Endothelial cell of umbilical vein (primary cell): Measurements from ENCODE around the gene HSD17B2. TPM values are rescaled to one million over a fixed set of nuclear protein-coding genes. Genes with fewer than 3 reads are reported as not detected.

Experiments
- BruUV-seq: library from RNA; stranded (reverse); fragments of 400-500 nt; replicated peaks from 2 replicates; lab custom pipeline; 2021; lab: Mats Ljungman, UMichigan
- CTCF ChIA-PET: fragments of 300-600, 350-600 bp; sonication (Branson Sonifier 250); formaldehyde crosslinking; loops from one replicate; lab custom pipeline; 2021; ENCODE audit warnings: antibody characterized with exemption, inconsistent platforms; lab: Charles Lee
- POLR2A ChIA-PET: fragments of 300-600, 350-600 bp; sonication (Branson Sonifier 250); formaldehyde crosslinking; loops from one replicate; lab custom pipeline; 2021; ENCODE audit warnings: antibody characterized with exemption, inconsistent platforms; lab: Charles Lee
- DNase-seq: peaks from one replicate; pipeline ENCODE4 v3.0.0-alpha.2; 2011; ENCODE audit warnings: low read depth, low spot score
- FAIRE-seq: peaks from 2 replicates; lab custom pipeline; 2011; peaks lifted over from hg19 to GRCh38; lab: Jason Lieb, UNC
- H2AFZ ChIP-seq: 2 replicates; pipeline ENCODE4 v1.6.0; 2012; ENCODE audit warnings: low read depth, low read length, control low read depth, inconsistent platforms
- H3K27ac ChIP-seq: 2 replicates; pipeline ENCODE4 v1.5.1; 2011; ENCODE audit warnings: low read depth, mild to moderate bottlenecking, control low read depth, low read length, moderate library complexity; ENCODE audit not compliant: insufficient read depth
- H3K27me3 ChIP-seq, 2 experiments: 2 replicates each; pipeline versions ENCODE4 v1.6.0 to v1.6.1; 2011; ENCODE audit warnings: low read length in 2 of 2, mixed read lengths in 1 of 2; ENCODE audit not compliant: control insufficient read depth in 2 of 2, insufficient read depth in 2 of 2
- H3K36me3 ChIP-seq, 2 experiments: 2 replicates in 1 of 2; 3 replicates in 1 of 2; pipeline ENCODE4 v1.5.1; 2011; ENCODE audit warnings: low read length in 2 of 2, mild to moderate bottlenecking in 1 of 2, moderate library complexity in 1 of 2; ENCODE audit not compliant: control insufficient read depth in 2 of 2, insufficient read depth in 2 of 2; ENCODE audit errors: extremely low read depth in 1 of 2
- H3K4me1 ChIP-seq: 3 replicates; pipeline ENCODE4 v1.5.1; 2011; ENCODE audit warnings: mild to moderate bottlenecking, low read length; ENCODE audit not compliant: control insufficient read depth, insufficient read depth; ENCODE audit errors: extremely low read depth
- H3K4me2 ChIP-seq: 2 replicates; pipeline ENCODE4 v1.6.1; 2011; ENCODE audit warnings: low read length, control low read depth, mixed read lengths; ENCODE audit not compliant: insufficient read depth
- H3K4me3 ChIP-seq, 3 experiments: fragments of 200-600 bp in 1 of 3; sonication (generic), shearing (Covaris generic) in 1 of 3; replicated peaks in 1 of 3; 2 replicates each; pipeline ENCODE4 v1.5.1; 2011 to 2016; ENCODE audit warnings: control low read depth in 3 of 3, low read length in 3 of 3, mild to moderate bottlenecking in 2 of 3, inconsistent platforms in 1 of 3, low read depth in 1 of 3, moderate library complexity in 1 of 3; ENCODE audit not compliant: insufficient read depth in 1 of 3
- H3K79me2 ChIP-seq: 2 replicates; pipeline ENCODE4 v1.6.0; 2012; ENCODE audit warnings: low read length, inconsistent platforms; ENCODE audit not compliant: control insufficient read depth, insufficient read depth
- H3K9ac ChIP-seq: replicated peaks from 2 replicates; pipeline ENCODE3; 2011; ENCODE audit warnings: low read length, control low read depth; ENCODE audit not compliant: insufficient read depth; ENCODE audit errors: extremely low read depth
- H3K9me1 ChIP-seq: replicated peaks from 3 replicates; pipeline ENCODE4 v1.6.0; 2011; ENCODE audit warnings: mild to moderate bottlenecking, low read length; ENCODE audit not compliant: control insufficient read depth, insufficient read depth; ENCODE audit errors: extremely low read depth
- H3K9me3 ChIP-seq: replicated peaks from 2 replicates; pipeline ENCODE4 v1.5.1; 2012; ENCODE audit warnings: low read length, inconsistent platforms; ENCODE audit not compliant: control insufficient read depth, insufficient read depth
- H4K20me1 ChIP-seq: replicated peaks from 2 replicates; pipeline ENCODE3; 2011; ENCODE audit warnings: mild to moderate bottlenecking, low read length; ENCODE audit not compliant: control insufficient read depth, insufficient read depth; ENCODE audit errors: extremely low read depth
- EZH2 ChIP-seq: IDR thresholded peaks from 2 replicates; pipeline ENCODE4 v1.6.1; 2012; ENCODE audit warnings: borderline replicate concordance, low read depth, mild to moderate bottlenecking, moderate library complexity, low read length, inconsistent platforms; ENCODE audit not compliant: severe bottlenecking
- FOS ChIP-seq: IDR thresholded peaks from 2 replicates; pipeline ENCODE4 v1.6.1; 2011; ENCODE audit warnings: mild to moderate bottlenecking, low read length, moderate library complexity, borderline replicate concordance; ENCODE audit not compliant: insufficient read depth
- GATA2 ChIP-seq: IDR thresholded peaks from 2 replicates; pipeline ENCODE4 v1.7.0; 2011; ENCODE audit warnings: low read depth, mild to moderate bottlenecking, moderate library complexity, mixed read lengths, low read length; ENCODE audit not compliant: insufficient read length, insufficient read depth
- JUN ChIP-seq: IDR thresholded peaks from 2 replicates; pipeline ENCODE4 v1.6.1; 2011; ENCODE audit warnings: borderline replicate concordance, low read depth; ENCODE audit not compliant: insufficient read length, insufficient read depth
- MYC ChIP-seq: IDR thresholded peaks from one replicate; pipeline ENCODE4 v1.6.1; 2011; ENCODE audit warnings: mild to moderate bottlenecking, low read depth, low read length
- POLR2A ChIP-seq: IDR thresholded peaks from 2 replicates; pipeline ENCODE4 v1.6.1; 2012; ENCODE audit warnings: low read depth, mild to moderate bottlenecking, control low read depth, low read length
- POLR2AphosphoS5 ChIP-seq: IDR thresholded peaks from 2 replicates; pipeline ENCODE4 v1.6.1; 2012; ENCODE audit warnings: low read depth, mild to moderate bottlenecking, control low read depth, low read length, moderate library complexity; ENCODE audit not compliant: insufficient read depth
- dilution Hi-C: fragments of 300-500 bp; cut with MboI; formaldehyde crosslinking; loops from one replicate; pipeline ENCODE4 v1.15.0; 2019; ENCODE audit warnings: low sequenced_read_pairs; ENCODE audit not compliant: extremely low pct_ligation_motif_present
- intact Hi-C: fragments of 100-400 bp; cut with micrococcal nuclease; formaldehyde crosslinking; loops from one replicate; pipeline ENCODE4 v1.10.0; 2022
- polyA plus RNA-seq, 4 experiments: library from polyadenylated mRNA; depleted of rRNA in 3 of 4; stranded (reverse) in 3 of 4; unstranded in 1 of 4; fragments of >200 nt; gene quantifications; 2 replicates each; pipeline versions ENCODE4 v1.2.1 to v1.2.3, GENCODE V29; 2011 to 2012; ENCODE audit warnings: missing spikeins in 1 of 4
- total RNA-seq: library from RNA; stranded (reverse); gene quantifications from 2 replicates; pipeline ENCODE4 v1.2.3, GENCODE V29; 2021
- TF ChIP-seq, protein P1 (sequence below): IDR thresholded peaks from 2 replicates; pipeline ENCODE4 v1.6.1; 2011; ENCODE audit not compliant: insufficient read depth, insufficient read length
- TF ChIP-seq, protein P2 (sequence below), 2 donors: IDR thresholded peaks; 1 replicate in 1 of 2; 2 replicates in 1 of 2; pipeline ENCODE4 v1.5.1; 2011; ENCODE audit warnings: low read length in 2 of 2, mild to moderate bottlenecking in 2 of 2, moderate library complexity in 2 of 2, control low read depth in 1 of 2, inconsistent platforms in 1 of 2, low read depth in 1 of 2; ENCODE audit not compliant: insufficient read depth in 1 of 2; ENCODE audit errors: extremely low read depth in 1 of 2

Gene HSD17B2
- total and polyA plus RNA-seq, 2 donors (not counting 3 experiments of a cell fraction or from before 2014, with no cell fraction given), result 1.2 to 4.5 TPM

DNA sequence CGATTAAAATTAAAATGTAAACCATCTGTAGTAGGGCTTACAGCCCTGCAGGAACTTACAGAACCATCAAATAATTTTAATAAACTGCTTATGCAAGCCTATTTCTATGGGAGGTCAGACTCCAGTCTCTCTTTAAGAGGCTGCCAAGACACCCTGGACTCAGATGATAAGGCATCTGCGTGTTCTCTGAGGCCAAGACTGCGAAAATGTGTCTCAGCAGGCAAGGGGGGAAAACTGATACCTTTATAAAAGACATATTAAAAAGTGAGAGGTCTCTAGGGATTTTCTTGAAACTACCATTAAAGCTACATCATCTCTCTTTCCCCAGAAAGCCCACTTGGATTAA is 102.7 kb downstream of the HSD17B2 start:
- no peak for TF ChIP-seq POLR2AphosphoS5
- TF ChIP-seq, protein P1, sequence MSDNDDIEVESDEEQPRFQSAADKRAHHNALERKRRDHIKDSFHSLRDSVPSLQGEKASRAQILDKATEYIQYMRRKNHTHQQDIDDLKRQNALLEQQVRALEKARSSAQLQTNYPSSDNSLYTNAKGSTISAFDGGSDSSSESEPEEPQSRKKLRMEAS, result no peak
- TF ChIP-seq JUN, result no peak
- TF ChIP-seq EZH2, result no peak
- no peak for TF ChIP-seq GATA2
- TF ChIP-seq, protein P2, sequence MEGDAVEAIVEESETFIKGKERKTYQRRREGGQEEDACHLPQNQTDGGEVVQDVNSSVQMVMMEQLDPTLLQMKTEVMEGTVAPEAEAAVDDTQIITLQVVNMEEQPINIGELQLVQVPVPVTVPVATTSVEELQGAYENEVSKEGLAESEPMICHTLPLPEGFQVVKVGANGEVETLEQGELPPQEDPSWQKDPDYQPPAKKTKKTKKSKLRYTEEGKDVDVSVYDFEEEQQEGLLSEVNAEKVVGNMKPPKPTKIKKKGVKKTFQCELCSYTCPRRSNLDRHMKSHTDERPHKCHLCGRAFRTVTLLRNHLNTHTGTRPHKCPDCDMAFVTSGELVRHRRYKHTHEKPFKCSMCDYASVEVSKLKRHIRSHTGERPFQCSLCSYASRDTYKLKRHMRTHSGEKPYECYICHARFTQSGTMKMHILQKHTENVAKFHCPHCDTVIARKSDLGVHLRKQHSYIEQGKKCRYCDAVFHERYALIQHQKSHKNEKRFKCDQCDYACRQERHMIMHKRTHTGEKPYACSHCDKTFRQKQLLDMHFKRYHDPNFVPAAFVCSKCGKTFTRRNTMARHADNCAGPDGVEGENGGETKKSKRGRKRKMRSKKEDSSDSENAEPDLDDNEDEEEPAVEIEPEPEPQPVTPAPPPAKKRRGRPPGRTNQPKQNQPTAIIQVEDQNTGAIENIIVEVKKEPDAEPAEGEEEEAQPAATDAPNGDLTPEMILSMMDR (IDR thresholded peaks at IDR 0.05; ENCODE audit: extremely low read depth in 1 of 2, insufficient read depth in 1 of 2, low read depth in 1 of 2, low read length in 2 of 2), result no peak
- TF ChIP-seq POLR2A, result no peak
- TF ChIP-seq MYC, result no peak
- TF ChIP-seq FOS, result no peak
- intact Hi-C loops (no loop called here), dilution Hi-C loops (no loop called here)
- no peak for DNase-seq
- POLR2A ChIA-PET, result no interaction called here
- no peaks in the 10 kb centered on the region for H3K9me1 ChIP-seq
- peaks cover 3% of the 10 kb centered on the region for H3K4me1 ChIP-seq
- CTCF ChIA-PET, result interaction anchor here (0.7 kb wide), 2 partner anchors 76 to 92 kb away, joined by 3 to 4 read pairs; no protein-coding TSS in a partner anchor
- BruUV-seq, result no TSS peak
- no peak overlapping the region for H3K4me3 ChIP-seq
- H3K9ac ChIP-seq, result no peak overlapping the region
- H3K9me3 ChIP-seq, result no peaks in the 10 kb centered on the region
- H3K36me3 ChIP-seq, result no peaks in the 10 kb centered on the region
- H2AFZ ChIP-seq, result no peak overlapping the region
- H3K27ac ChIP-seq, result no peak overlapping the region
- FAIRE-seq, result no peak
- H3K79me2 ChIP-seq, result no peaks in the 10 kb centered on the region
- no peaks in the 10 kb centered on the region for H4K20me1 ChIP-seq
- no peaks in the 10 kb centered on the region for H3K27me3 ChIP-seq
- H3K4me2 ChIP-seq, result no peak overlapping the region
